Fibroblast of villous mesenchyme (primary cell): Measurements from ENCODE around the gene SLC22A2. TPM values are rescaled to one million over a fixed set of nuclear protein-coding genes. Genes with fewer than 3 reads are reported as not detected.

ENCODE experiments used
- DNase-seq: peaks from one replicate; pipeline ENCODE4 v3.0.0-alpha.2; 2010; ENCODE audit warnings: low read depth
- H3K4me3 ChIP-seq: 2 replicates; pipeline ENCODE4 v1.5.1; 2011; ENCODE audit warnings: low read depth, mild to moderate bottlenecking, low read length
- total RNA-seq: library from RNA; depleted of rRNA; stranded (reverse); fragments of >200 nt; gene quantifications from 2 replicates; pipeline ENCODE4 v1.2.3, GENCODE V29; 2012
- TF ChIP-seq, protein P1 (sequence below): IDR thresholded peaks from 2 replicates; pipeline ENCODE4 v1.5.1; 2012; ENCODE audit warnings: low read depth, mild to moderate bottlenecking, low read length; ENCODE audit not compliant: insufficient read depth

Gene SLC22A2
- total RNA-seq, 1 donor = under 0.01 TPM

DNA sequence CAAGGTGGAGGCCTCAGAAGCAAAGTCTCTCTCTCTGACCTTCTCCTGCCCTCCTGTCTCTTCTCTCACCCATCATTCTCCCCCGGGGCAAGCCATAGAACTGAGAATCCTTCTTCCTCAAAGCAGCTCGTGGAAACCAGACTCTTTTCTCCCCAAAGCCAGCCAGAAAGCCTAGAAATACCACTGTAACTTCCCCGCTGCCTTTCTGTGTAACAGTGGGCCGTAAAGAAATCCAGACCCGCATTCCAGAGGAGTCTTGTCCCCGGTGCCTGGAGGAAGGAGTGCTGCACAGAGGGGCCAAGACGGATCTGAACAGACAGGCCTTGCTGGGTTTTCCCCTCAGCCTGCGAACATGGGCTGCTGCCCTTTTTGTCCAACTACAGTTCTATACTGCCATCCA, 977 bp upstream of the SLC22A2 start:
- TF ChIP-seq, protein P1, sequence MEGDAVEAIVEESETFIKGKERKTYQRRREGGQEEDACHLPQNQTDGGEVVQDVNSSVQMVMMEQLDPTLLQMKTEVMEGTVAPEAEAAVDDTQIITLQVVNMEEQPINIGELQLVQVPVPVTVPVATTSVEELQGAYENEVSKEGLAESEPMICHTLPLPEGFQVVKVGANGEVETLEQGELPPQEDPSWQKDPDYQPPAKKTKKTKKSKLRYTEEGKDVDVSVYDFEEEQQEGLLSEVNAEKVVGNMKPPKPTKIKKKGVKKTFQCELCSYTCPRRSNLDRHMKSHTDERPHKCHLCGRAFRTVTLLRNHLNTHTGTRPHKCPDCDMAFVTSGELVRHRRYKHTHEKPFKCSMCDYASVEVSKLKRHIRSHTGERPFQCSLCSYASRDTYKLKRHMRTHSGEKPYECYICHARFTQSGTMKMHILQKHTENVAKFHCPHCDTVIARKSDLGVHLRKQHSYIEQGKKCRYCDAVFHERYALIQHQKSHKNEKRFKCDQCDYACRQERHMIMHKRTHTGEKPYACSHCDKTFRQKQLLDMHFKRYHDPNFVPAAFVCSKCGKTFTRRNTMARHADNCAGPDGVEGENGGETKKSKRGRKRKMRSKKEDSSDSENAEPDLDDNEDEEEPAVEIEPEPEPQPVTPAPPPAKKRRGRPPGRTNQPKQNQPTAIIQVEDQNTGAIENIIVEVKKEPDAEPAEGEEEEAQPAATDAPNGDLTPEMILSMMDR = no peak
- peak; percentile 38 for DNase-seq
- H3K4me3 ChIP-seq = no peak overlapping the region

DNA sequence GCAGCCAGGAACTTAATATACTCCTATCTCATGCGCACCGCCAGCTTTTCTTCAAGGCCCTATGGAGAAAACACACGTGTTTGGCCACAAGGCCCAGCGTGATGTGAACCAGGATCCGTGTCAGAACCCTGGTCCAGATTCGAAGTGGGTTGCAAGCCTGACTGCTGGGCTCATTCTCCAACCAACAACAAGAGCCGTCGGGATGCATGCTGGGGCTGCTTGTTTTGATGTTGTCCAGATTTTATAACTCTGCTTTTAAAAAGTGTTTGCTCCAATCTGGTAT, 463 bp upstream of the SLC22A2 start:
- no peak for DNase-seq
- TF ChIP-seq, protein P1 = no peak

DNA sequence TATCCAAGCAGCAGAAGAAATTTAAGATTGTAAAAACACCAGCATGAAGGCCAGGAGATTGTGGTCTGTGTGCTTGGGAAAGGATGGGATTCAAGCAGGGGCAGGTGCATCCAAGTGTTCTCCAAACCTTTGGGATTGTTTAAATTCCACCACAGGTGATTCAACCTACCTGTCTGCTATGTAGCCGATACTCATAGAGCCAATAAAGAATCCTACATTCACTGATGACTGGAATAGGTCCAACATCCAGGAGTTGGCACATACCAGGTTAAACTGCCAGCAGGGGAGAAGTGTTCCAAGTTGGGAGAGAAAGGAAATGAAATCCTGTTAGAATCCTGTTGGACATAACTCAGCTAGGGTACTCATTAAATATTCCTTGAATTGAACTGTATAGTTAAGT, 2.2 kb downstream of the SLC22A2 start:
- no peak overlapping the region for H3K4me3 ChIP-seq
- no peak for DNase-seq
- TF ChIP-seq, protein P1 = no peak

More for the DNA sequence above, 463 bp upstream of the SLC22A2 start:
- H3K4me3 ChIP-seq = no peak overlapping the region

DNA sequence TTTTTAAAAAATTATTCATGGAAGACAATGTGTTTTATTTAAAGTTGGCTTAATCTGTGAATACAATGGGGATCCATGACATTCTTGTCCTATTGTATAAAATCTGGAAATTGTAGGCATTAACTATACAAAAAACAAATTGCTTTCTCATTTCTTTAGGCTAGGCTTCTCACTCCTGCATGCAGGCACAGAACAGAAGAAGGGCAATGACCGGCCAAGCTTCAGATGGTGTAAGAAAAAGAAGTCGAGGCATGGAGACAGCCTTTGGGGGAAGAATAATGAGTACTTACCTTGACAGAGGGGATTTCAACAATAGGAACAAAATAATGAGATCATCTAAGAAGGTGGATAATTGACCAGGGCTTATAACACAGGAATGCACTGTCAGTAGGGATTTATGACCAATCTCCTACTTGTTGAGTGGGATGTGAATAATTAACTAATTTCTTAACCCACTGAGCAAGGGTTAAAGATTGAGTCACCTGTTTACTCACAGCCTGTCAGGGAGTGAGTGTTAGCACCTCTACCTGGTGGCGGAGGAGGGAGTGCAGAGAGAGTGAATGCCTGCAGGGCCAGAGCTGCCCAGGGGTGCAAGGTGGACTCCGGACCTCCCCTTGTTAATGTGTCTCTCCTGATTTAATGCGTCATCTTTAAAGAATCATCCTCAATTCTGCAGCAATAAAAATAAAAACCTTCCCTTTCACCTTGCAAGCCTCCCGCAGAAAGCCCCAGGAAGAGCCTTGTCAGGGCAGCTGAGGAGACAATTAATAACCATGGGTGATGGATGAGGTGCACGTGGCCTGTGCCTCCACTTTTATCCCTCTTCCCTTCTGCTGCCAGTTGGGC, 3.9 kb downstream of the SLC22A2 start:
- DNase-seq = no peak
- TF ChIP-seq, protein P1 = no peak
- no peak overlapping the region for H3K4me3 ChIP-seq

DNA sequence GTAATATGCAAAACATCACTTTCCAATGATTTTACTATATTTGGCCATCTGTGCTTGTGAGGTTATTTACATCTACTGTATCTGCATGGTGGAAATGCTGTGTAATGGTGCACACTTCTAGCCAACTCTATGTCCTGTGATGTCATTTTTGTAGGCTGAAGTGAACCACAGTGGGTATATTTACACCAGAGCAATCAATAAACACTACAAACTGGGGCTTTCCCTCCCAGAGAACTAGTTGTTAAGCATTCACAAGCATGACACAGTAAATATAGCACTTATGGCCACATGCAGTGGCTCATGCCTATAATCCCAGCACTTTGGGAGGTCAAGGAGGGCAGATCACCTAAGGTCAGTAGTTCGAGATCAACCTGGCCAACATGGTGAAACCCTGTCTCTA, 4.9 kb downstream of the SLC22A2 start:
- TF ChIP-seq, protein P1 = no peak
- no peak for DNase-seq
- H3K4me3 ChIP-seq = no peak overlapping the region

DNA sequence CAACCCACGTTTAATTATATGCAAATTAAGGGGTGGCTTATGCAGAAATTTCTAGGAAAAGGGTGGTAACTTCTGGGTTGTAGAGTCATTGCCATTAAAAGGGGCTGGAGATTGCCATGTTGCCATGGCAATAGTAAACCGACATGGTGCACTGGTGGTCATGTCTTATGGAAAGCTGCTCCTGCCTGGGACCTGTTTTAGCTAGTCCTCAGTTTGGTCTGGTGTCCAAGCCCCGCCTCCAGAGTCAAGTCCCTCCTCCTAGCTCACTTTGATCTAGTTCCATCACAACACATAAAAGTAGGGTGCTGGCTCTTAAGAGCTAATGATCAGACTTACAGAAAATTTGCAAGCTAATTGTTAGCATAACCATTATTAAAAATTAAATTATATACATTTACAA, 5.3 kb downstream of the SLC22A2 start:
- no peak overlapping the region for H3K4me3 ChIP-seq
- DNase-seq = no peak
- TF ChIP-seq, protein P1 = no peak

DNA sequence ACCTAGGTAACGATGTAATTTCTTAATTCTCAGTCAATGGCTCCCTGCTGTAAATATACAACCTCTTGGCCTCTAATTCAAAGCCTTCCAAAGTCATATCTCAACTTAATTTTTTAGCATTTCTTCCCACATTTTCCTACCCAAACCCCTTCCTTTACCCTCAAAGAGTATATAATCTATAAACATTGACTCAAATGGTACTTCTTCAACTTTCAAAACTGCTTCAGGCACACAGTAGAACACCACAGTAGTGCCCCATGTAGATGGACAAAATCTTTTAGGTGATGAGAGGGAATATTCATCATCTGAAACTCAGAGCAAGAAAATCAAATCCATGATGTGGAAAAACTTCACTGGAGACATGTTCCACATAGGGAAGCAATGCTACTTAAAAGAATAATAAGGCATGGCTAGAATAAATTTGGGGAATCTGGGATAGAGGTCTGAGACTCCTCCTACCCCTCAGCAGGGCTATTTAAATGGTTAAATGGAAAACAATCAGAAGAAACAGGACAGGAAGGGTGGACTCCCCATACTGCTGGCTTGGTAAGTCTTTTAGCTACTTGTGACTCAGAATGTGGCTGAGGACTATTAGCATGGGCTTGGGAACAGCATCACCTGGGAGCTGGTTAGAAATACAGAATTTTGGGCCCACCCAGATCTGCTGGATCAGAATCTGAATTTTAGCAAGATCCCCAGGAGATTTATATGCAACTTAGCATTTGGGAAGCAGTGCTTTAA, 6.4 kb downstream of the SLC22A2 start:
- no peak overlapping the region for H3K4me3 ChIP-seq
- no peak for DNase-seq
- TF ChIP-seq, protein P1 = no peak
